ENCODE data around the gene MRPL38.

- TF ChIP-seq CTCF (conservative IDR thresholded peaks at IDR 0.05; ENCODE audit: low read length) (no peak), EZH2phosphoT487 (IDR thresholded peaks at IDR 0.05; ENCODE audit: borderline replicate concordance, low read depth, low read length) (no peak)
Measured at GRCh38 chr17:75899767-75900468, 4.8 kb downstream of the MRPL38 start.
